HUDEP-2 (cell line): Measurements from ENCODE around the gene CCDC106.
A peak's percentile ranks its signal among the peaks of the same experiment; 100 is the strongest.

Experiments used
- DNase-seq, 76 experiments: peaks; one replicate each; lab custom pipeline; 2025; ENCODE audit not compliant: unreplicated experiment in 76 of 76; lab: John Stamatoyannopoulos, UW

The CCDC106 gene

DNA sequence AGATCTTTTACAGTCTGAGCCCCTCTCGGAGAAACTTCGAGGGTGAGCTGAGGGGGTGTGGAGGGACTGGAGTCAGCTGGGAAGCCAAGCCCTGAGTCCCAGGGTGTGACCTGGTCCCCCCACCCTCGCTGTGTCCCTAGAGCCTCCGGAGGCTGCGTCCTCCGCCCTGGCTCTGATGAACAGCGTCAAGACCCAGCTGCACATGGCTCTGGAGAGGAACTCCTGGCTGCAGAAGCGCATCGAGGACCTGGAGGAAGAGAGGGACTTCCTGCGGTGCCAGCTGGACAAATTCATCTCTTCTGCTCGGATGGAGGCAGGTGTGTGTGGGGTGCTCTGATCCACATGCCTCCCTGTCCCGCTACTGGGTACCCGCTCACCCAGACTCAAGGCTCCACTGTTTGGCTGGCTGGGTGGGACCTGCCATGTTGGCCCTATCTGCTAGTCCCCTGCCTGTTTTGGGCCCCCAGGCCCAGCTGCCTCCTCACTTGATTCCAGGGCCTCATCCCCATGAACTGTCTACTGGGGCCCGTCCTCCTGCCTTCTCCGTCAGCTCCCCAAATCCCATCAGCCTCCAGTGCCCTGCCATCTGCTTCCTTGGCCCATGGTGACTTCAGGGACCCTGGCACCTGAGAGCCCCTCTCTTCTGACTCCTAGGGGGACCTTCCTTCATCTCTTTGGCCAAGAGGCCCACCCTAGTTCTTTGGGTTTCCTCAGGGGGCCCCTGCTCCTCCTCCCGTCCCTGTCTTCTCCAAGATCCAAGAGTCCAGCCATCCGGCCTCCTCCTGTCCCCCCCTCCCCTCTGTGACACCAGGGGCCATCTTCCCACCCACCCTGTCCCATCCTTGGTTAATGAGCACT lies 1.5 kb downstream of the CCDC106 start:
- DNase-seq, result no peak

DNA sequence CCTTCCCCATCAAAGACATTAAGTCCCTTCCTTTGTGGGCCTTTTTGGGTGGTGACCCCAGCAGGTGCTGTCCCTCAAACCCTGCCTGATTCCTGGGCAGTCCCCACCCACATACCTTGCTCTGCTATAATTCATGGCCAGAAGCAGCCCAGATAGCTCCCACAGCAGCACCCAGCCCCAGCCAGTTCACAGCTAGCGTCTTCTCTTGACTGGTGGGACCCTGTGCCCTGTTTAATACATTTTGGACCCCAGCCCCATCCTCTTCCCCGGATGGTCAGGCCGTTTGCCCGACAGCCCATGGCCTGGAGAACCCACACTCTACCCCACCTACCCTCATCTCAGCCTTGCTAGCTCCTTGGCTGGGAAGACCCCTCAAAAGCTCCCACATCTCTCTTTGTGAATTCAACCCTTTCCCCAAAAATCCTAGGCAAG lies 2.1 kb downstream of the CCDC106 start:
- DNase-seq, result no peak

DNA sequence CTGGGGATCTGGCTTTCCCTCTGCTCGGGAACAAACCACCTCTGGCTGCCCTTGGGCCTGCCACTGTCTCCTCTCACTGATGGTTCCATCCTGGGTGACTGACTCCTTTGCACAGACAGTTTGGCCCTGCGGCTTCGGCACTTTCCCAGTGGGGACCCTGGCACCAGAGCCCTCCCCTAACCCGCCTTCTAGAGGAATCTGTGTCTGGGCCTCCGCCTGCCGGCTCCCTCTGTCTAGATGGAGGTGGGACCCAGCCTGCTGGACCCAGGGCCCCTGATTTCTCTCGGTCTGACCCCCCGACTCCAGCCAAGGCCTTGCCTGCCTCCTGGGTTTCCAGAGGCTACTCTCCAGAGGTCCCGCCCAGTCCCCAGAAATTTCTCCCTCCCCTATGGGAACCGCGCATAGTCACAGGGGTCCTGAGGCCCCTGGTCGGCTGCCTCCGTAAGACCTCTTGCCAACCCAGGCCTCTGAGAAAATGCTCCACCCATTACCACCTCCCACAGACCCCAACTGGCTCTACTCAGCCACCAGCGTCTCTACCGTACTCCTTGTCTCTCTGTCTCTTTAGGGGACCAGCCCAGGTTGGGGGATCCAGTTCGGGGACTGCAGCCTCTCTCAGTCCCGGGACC lies 2.7 kb downstream of the CCDC106 start:
- no peak for DNase-seq

DNA sequence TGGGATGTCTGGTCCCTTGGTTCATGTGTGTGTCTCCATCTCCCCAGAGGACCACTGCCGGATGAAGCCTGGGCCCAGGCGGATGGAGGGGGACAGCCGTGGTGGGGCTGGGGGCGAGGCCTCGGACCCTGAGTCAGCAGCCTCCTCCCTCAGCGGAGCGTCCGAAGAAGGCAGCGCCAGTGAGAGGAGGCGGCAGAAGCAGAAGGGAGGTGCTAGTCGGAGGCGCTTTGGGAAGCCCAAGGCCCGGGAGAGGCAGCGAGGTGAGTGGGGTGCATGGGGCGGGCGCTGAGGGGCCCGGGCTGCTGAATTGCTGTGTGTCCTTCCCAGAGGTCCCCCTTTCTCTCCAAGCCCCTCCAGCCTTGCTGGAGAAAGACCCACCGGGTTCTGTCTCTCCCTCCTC lies 3.2 kb downstream of the CCDC106 start:
- no peak for DNase-seq

- DNase-seq, result no peak
These were observed 4.5 kb downstream of the CCDC106 start for GRCh38 chr19:55652311-55653128.

- peak; percentile 61 to 100 (median 98) for DNase-seq
These were observed 5.8 kb downstream of the CCDC106 start for GRCh38 chr19:55653651-55654322.

DNA sequence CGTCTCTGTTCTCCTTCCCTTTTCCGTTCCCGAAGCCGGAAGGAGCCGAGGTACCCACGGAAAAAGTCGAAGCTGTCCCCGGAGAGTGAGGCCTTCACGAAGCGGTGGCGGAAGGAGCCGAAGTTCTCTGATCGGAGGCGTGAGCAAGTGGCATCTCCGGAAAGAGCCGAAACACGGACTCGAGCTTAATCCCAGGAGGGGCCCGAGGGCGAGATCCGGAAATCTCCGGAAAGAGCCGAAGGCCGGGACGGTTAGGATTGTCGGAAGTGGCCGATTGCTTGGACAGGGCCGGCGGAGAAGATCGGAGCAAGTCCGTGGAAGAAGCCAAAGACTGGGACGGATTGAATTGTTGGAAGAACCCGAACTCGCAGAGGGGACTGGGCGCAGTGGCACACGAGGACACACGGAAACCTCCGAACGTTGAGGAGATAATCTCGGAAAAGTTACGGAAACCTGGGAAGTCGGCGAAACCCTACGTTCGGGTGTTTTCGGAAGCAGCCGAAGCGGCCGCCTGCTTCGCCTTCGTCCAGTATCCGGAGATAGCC lies 6.4 kb downstream of the CCDC106 start:
- peak in 75 of 76 experiments; percentile 76 to 100 (median 100) for DNase-seq

- DNase-seq, result peak in 74 of 76 experiments; percentile 64 to 100 (median 97)
These were observed 7.0 kb downstream of the CCDC106 start, which contains the start of gene U2AF2 for GRCh38 chr19:55654868-55655647. TSS of gene U2AF2 (plus strand) at chr19:55655035. CDS start at chr19:55655105, 70 bp downstream.

- no peak for DNase-seq
These were observed 7.6 kb downstream of the CCDC106 start for GRCh38 chr19:55655648-55656040.

GRCh38 chr19:55656552-55656951 lies 8.5 kb downstream of the CCDC106 start:
- DNase-seq, result no peak

DNA sequence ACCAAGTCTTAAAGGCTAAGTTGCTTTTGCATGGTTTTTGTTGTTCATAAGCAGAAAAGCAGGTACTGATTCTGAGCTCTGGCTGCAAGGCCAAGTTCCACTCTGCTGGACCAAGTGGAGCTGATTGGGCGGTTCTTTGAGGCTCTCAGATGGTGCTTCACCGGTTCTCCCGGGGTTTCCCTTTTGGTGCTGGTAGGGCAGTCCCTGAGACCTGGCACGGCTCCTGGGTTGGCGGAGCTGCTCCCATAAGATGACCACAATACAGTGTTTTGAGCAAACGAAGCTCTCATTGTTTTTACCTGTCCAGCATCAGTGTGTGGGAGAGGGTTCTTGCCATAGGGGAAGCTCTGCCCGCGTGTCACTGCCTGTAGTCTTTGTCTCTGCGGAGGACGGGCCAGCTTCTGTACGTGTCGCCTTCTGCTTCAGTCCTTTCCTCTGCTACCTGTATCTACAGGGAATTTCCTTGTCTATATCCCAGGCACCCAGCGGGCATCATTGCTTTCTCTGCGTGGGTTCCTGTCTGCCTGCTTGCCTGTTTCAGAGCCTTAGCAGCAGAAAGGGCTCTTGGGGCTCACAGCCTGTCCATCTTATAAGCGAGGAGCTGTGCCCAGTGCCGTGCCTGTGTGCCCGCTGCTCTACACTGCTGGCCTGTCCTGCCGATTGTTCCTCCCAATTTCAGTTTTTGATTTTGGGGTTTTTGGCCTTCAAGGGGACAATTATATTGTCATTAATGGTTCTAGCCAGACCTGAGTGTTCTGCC lies 9.2 kb downstream of the CCDC106 start:
- peak in 5 of 76 experiments; percentile 8 to 33 (median 24) for DNase-seq

- DNase-seq, result no peak
These were observed 10.9 kb downstream of the CCDC106 start for GRCh38 chr19:55658846-55659459.

DNA sequence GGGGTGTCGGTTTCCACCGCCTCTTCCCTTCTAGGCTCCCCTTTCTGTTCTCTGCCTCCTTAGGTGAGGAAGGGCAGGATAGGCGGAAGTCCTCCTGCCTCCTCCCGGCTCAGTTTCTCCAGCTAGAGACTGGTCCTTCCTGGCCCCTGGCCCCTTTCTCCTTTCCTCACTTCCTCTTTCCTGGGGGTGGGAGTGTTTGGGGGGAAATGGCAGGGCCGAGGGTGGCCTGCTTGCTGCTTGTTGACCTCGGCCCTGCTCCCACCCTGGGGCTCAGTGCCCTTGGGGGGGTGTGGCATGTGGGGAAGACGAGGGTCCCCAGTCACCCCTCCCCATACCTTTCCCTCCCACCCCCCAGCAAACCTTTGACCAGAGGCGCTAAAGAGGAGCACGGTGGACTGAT lies 11.8 kb downstream of the CCDC106 start:
- no peak for DNase-seq

- no peak for DNase-seq
These were observed 12.4 kb downstream of the CCDC106 start for GRCh38 chr19:55660404-55660803.

GRCh38 chr19:55660991-55661390 lies 13.0 kb downstream of the CCDC106 start:
- DNase-seq, result no peak

GRCh38 chr19:55661826-55662225 lies 13.8 kb downstream of the CCDC106 start:
- DNase-seq, result no peak

DNA sequence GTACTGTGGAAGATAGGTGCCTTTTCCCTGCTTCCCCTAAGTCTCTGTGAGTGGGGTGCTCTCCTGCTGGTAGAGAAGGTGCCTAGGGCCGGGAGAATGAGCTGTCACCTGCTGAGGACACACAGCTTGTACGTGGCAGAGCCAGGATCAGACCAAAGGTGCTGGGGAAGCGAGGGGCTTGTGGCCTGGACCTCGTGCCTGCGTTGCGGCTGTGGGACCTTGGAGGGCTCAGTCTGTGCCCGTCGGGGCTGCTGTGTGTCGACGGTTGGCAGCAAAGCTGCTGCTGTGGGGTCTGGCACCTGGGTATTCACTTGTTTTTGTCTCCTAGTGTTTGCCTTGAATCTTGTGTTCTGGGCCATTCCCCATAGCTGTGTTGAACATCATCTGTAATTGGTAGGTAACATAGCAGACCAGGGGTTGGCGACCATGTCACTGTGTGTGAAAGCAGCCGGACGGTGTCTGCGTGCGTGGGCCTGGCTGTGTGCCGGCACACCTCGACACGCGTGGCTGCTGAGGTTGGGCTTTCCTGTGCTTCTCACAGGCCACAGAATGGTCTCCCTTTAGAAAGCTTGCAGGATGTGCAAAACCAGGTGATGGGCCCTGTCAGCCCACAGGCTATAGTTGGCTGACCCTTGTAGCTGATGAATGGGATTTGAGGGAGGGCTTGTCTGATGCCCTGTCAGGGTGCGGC lies 16.0 kb downstream of the CCDC106 start:
- no peak for DNase-seq
